Sigmoid colon (tissue), 3 donors: Measurements from ENCODE around the gene UNC5A.

ENCODE experiments used
- POLR2A ChIP-seq, 2 donors: fragments of 450-650 bp; IDR thresholded peaks; one replicate each; pipeline ENCODE4 v1.6.1; 2016; ENCODE audit warnings: antibody characterized with exemption in 2 of 2, mild to moderate bottlenecking in 2 of 2, moderate library complexity in 2 of 2
- TF ChIP-seq, protein P1 (sequence below), 4 experiments: fragments of 450-650 bp in 3 of 4; fragments of 200-600 bp in 1 of 4; IDR thresholded peaks; one replicate each; pipeline ENCODE4 v1.5.1; 2016 to 2019; ENCODE audit warnings: antibody characterized with exemption in 4 of 4, mild to moderate bottlenecking in 3 of 4, moderate library complexity in 2 of 4

DNA sequence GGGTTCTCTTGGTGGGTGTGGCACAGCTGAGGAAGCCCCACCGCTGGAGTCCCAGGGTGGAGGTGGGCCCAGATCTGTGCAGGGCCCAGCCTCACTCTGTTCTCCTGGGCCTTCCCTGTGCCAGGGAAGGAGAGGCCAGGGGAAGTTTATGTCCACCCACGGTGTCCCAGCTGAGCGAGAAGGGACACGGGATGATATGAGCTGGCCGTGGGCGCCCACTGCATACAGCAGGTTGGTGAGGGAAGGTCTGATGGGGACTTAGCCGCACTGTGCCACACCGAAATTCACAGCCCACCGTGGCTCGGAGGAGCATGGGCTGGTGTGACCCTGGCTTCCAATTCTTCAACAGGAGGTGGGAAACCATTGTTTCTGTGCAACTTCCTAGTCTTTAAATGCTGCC is 33.9 kb downstream of the UNC5A start:
- TF ChIP-seq POLR2A (IDR thresholded peaks at IDR 0.05): no peak
- TF ChIP-seq, protein P1, sequence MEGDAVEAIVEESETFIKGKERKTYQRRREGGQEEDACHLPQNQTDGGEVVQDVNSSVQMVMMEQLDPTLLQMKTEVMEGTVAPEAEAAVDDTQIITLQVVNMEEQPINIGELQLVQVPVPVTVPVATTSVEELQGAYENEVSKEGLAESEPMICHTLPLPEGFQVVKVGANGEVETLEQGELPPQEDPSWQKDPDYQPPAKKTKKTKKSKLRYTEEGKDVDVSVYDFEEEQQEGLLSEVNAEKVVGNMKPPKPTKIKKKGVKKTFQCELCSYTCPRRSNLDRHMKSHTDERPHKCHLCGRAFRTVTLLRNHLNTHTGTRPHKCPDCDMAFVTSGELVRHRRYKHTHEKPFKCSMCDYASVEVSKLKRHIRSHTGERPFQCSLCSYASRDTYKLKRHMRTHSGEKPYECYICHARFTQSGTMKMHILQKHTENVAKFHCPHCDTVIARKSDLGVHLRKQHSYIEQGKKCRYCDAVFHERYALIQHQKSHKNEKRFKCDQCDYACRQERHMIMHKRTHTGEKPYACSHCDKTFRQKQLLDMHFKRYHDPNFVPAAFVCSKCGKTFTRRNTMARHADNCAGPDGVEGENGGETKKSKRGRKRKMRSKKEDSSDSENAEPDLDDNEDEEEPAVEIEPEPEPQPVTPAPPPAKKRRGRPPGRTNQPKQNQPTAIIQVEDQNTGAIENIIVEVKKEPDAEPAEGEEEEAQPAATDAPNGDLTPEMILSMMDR (IDR thresholded peaks at IDR 0.05): no peak
